Renal cortex interstitium (tissue), 11 donors: ENCODE measurements around the gene PLXDC2. TPM values are rescaled to one million over a fixed set of nuclear protein-coding genes. Genes with fewer than 3 reads are reported as not detected.

ENCODE experiments used
- DNase-seq, 11 donors: peaks; one replicate each; pipeline ENCODE4 v3.0.0-alpha.2; 2013; ENCODE audit warnings: low read depth in 9 of 11, low spot score in 4 of 11; ENCODE audit errors: extremely low read depth in 1 of 11
- polyA plus RNA-seq, 3 donors: library from polyadenylated mRNA; unstranded; fragments of 120-200 nt; gene quantifications; one replicate each; pipeline ENCODE4 v1.2.1, GENCODE V29; 2013; ENCODE audit not compliant: insufficient read length in 3 of 3

PLXDC2 gene
- polyA plus RNA-seq, 3 donors, result 32.2 to 42.6 (median 33.2) TPM

- DNase-seq, result no peak
Observed at GRCh38 chr10:20254497-20254896, 438.3 kb downstream of the PLXDC2 start.

DNA sequence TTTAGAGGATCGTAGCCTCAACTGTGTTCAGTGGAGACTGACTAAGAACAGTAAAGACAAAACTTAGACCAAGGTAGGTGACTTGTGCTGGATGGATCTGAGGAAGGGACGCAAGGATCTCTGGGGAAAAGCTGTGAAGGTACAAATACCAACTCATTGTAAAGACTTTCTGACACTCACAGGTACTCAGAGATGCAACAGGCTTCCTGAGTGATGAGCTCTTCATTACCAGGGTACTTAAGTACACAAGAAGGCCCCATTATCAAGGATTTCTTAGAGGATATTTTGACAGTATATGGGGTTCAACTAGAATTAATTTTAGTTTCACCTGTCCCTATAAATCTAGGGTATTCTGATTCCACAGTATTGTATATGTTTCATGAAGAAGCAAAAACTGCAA lies 440.7 kb downstream of the PLXDC2 start:
- DNase-seq, result no peak

GRCh38 chr10:20257422-20257821 lies 441.2 kb downstream of the PLXDC2 start:
- no peak for DNase-seq

DNA sequence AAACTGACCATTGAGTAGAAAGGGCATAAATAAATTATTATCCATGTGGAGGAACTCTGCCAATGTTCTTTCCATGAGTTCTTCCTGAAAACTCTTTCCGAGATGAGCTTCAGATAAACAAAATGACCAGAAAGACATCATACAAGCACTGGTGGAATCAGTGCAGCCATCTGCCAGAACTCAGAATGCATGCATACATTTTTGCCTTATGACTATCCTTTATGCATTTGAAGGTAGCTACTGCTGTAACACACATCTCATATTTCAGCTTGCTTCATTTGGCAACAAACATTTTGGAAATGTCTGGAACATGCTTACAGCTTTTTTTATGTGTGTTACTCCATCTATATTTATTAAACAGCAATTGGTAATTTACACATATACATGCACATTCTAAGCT lies 448.9 kb downstream of the PLXDC2 start:
- DNase-seq, result no peak

DNA sequence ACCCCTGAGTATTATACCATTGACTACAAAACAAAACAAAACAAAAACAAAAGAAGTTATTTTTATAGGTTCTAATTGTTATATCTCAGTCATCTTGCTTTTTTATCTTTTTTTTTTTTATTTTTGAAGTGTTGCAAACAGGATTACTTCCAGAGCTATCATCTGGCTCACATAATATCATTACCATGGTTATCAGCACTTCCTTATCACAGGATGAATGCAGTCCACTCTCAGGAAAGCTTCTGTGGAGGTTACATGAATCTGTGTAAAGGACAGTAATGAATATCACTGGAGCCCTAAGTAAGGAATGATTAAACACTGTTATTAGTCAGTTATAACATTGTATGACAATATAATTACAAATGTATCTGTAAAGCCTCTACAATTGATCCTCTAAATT lies 451.5 kb downstream of the PLXDC2 start:
- DNase-seq, result no peak

- DNase-seq, result no peak
Observed at GRCh38 chr10:20271490-20271889, 455.3 kb downstream of the PLXDC2 start.

GRCh38 chr10:20272608-20273007 lies 456.4 kb downstream of the PLXDC2 start:
- no peak for DNase-seq

GRCh38 chr10:20274571-20274970 lies 458.3 kb downstream of the PLXDC2 start:
- no peak for DNase-seq

GRCh38 chr10:20276127-20276979 lies 460.1 kb downstream of the PLXDC2 start:
- DNase-seq, result no peak

- DNase-seq, result no peak
Observed at GRCh38 chr10:20277820-20278219, 461.6 kb downstream of the PLXDC2 start.

DNA sequence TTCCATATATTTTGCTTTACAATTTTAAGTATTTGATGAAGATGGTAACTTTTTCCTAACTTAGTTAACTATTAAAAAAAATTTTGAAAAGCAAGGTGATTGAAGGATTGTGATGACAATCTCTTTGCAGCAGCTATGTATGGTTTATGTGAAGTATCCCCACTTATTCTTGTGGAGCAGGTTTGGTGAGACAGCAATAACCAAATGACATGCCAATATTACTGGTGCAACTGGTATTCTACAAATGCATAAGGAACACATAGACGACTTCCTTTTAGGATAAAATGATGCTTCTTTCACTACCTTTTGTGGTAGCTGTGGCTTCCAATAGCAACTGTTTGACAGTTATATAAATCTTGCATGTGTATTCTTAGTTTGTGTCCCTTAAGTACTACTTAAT lies 465.3 kb downstream of the PLXDC2 start:
- DNase-seq, result no peak

GRCh38 chr10:20287586-20287985 lies 471.4 kb downstream of the PLXDC2 start:
- DNase-seq, result no peak

DNA sequence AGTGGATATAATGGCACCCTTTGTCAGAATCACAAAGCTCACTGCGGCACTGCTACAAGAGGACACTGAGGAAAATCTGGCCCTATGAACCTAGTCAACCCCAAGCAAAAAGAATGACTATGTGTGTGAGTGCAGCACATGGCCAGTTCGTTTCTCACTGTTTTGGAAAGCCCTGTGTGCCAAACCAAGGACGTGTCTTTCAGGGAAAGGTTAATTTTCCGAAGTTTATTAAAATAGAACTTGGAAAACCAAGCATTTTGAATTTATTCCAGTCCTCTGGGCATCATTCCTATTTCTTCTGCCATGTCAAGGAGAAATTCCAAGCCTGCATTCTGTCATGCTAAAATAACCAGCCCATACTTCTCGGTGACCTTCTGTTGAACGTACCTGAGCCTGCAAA lies 471.8 kb downstream of the PLXDC2 start:
- DNase-seq, result no peak

- no peak for DNase-seq
Observed at GRCh38 chr10:20289070-20289828, 473.0 kb downstream of the PLXDC2 start.

GRCh38 chr10:20298417-20298816 lies 482.2 kb downstream of the PLXDC2 start:
- no peak for DNase-seq

- peak in 10 of 11 donors; percentile 9 to 42 (median 19) for DNase-seq
Observed at GRCh38 chr10:20299034-20299736, 483.0 kb downstream of the PLXDC2 start.

DNA sequence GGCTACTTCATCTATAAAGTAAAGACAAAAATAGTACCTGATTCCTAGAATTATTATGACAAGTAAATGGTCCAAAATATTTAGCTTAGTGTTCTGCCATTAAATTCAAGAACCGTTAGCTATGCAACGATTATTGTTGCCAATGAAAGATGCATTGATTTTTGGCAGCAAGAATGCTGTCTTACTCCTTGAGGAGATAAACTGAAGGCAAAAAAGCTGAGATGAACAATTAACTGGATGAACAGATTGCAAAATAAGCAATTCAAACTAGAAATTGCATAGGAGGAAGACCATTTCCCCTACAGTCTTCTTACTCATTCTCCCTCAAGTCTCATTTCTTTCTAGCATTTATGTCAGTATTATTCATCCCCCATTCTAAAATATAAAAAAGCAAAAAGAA lies 484.5 kb downstream of the PLXDC2 start:
- no peak for DNase-seq

GRCh38 chr10:20302033-20302432 lies 485.8 kb downstream of the PLXDC2 start:
- no peak for DNase-seq

DNA sequence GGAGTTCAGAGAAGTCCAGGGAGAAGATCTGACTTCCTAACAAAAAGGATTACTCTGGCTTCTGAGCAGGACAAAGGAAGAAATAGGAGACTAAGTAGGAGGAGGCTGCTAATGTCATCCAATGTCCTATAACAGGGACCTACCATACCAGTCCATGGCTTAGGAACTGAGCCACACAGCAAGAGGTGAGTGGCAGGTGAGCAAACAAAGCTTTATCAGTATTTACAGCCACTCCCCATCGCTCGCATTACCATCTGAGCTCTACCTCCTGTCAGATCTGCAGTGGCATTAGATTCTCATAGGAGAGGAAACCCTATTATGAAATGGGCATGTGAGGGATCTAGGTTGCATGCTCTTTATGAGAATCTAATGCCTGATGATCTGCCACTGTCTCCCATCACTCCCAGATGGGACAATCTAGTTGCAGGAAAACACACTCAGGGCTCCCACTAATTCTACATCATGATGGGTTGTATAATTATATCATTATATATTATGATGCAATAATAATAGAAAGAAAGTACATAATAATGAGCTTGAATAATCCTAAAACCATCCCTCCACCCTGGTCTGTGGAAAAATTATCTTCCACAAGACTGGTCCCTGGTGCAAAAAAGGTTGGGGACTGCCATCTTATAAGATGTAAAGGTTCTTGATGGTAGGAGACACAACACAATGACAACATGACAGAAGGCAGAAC lies 487.4 kb downstream of the PLXDC2 start:
- no peak for DNase-seq
